Hepatocyte (in vitro differentiated cells): ENCODE data around the gene C1orf74. TPM values are rescaled to one million over a fixed set of nuclear protein-coding genes. Genes with fewer than 3 reads are reported as not detected.

Experiments
- DNase-seq: peaks from one replicate; pipeline ENCODE4 v3.0.0-alpha.2; 2016; ENCODE audit warnings: low spot score
- H2AFZ ChIP-seq: fragments of 200-600 bp; sonication (generic); 2 replicates; pipeline ENCODE4 v1.6.0; 2016; ENCODE audit warnings: antibody characterized with exemption, mild to moderate bottlenecking
- H3K27ac ChIP-seq: fragments of 200-600 bp; sonication (generic); 2 replicates; pipeline ENCODE4 v1.5.1; 2016; ENCODE audit warnings: mild to moderate bottlenecking
- H3K27me3 ChIP-seq: fragments of 200-600 bp; sonication (generic); 2 replicates; pipeline ENCODE4 v1.6.1; 2016
- H3K36me3 ChIP-seq: fragments of 200-600 bp; sonication (generic); replicated peaks from 2 replicates; pipeline ENCODE4 v1.5.1; 2016; ENCODE audit warnings: low read depth; ENCODE audit not compliant: insufficient read depth
- H3K4me1 ChIP-seq: fragments of 200-600 bp; sonication (generic); 2 replicates; pipeline ENCODE4 v1.5.1; 2016; ENCODE audit warnings: mild to moderate bottlenecking, moderate library complexity; ENCODE audit not compliant: insufficient read depth
- H3K4me2 ChIP-seq: fragments of 200-600 bp; sonication (generic); 2 replicates; pipeline ENCODE4 v1.6.0; 2016
- H3K4me3 ChIP-seq: fragments of 200-600 bp; sonication (generic); 2 replicates; pipeline ENCODE4 v1.5.1; 2016; ENCODE audit warnings: mild to moderate bottlenecking
- H3K79me2 ChIP-seq: fragments of 200-600 bp; sonication (generic); 2 replicates; pipeline ENCODE4 v1.6.0; 2017; ENCODE audit warnings: mild to moderate bottlenecking
- H3K9me2 ChIP-seq: fragments of 200-600 bp; sonication (generic); replicated peaks from 2 replicates; pipeline ENCODE4 v1.6.0; 2017; ENCODE audit warnings: mild to moderate bottlenecking; ENCODE audit not compliant: insufficient read depth
- H3K9me3 ChIP-seq: fragments of 200-600 bp; sonication (generic); 2 replicates; pipeline ENCODE4 v1.5.1; 2016; ENCODE audit warnings: low read depth, mild to moderate bottlenecking
- H4K20me1 ChIP-seq: fragments of 200-600 bp; sonication (generic); 2 replicates; pipeline ENCODE4 v1.6.0; 2016; ENCODE audit warnings: mild to moderate bottlenecking; ENCODE audit not compliant: insufficient read depth, poor library complexity, severe bottlenecking
- CTCF ChIP-seq: fragments of 200-600 bp; sonication (generic); IDR thresholded peaks from 2 replicates; pipeline ENCODE4 v1.5.1; 2016; ENCODE audit warnings: antibody characterized with exemption, mild to moderate bottlenecking; ENCODE audit not compliant: poor library complexity
- EZH2 ChIP-seq: fragments of 200-600 bp; sonication (generic); IDR thresholded peaks from 2 replicates; pipeline ENCODE4 v1.6.1; 2016; ENCODE audit warnings: antibody characterized with exemption, mild to moderate bottlenecking, borderline replicate concordance
- EZH2phosphoT487 ChIP-seq: fragments of 200-600 bp; sonication (generic); IDR thresholded peaks from one replicate; pipeline ENCODE4 v1.6.1; 2018; ENCODE audit warnings: antibody characterized with exemption, mild to moderate bottlenecking, low read depth, moderate library complexity; ENCODE audit not compliant: unreplicated experiment, severe bottlenecking
- WGBS: methylation state at CpG from one replicate; pipeline ENCODE4 v1.1.6; 2016; ENCODE audit warnings: low lambda C conversion rate; ENCODE audit errors: missing lambda C conversion rate; 5-methylcytosine and 5-hydroxymethylcytosine counted together
- polyA plus RNA-seq: library from polyadenylated mRNA; unstranded; fragments of >200 nt; fragmentation: Nextera tagmentation; extraction: Ambion mirVana; gene quantifications from 2 replicates; pipeline ENCODE4 v1.2.1, GENCODE V29; 2016
- total RNA-seq: library from RNA; depleted of rRNA; stranded (reverse); fragments of >200 nt; gene quantifications from 2 replicates; pipeline ENCODE4 v1.2.3, GENCODE V29; 2014

Gene C1orf74
- total and polyA plus RNA-seq, 2 experiments from 2014 or later: 2.2 to 3.3 TPM

- DNase-seq: no peak
- peaks cover 3% of the 10 kb centered on the region for H3K79me2 ChIP-seq
- H3K27me3 ChIP-seq: no peaks in the 10 kb centered on the region
- H3K36me3 ChIP-seq: no peaks in the 10 kb centered on the region
- H3K4me2 ChIP-seq: no peak overlapping the region
- H4K20me1 ChIP-seq: no peaks in the 10 kb centered on the region
- no peaks in the 10 kb centered on the region for H3K9me3 ChIP-seq
- no peak overlapping the region for H3K27ac ChIP-seq
- H2AFZ ChIP-seq: no peak overlapping the region
- H3K4me3 ChIP-seq: no peak overlapping the region
- no peak for TF ChIP-seq CTCF
- no peak for TF ChIP-seq EZH2phosphoT487
- TF ChIP-seq EZH2: no peak
- no peaks in the 10 kb centered on the region for H3K4me1 ChIP-seq
- 61% methylated on average over 5 of the region's 5 CpGs for WGBS
- H3K9me2 ChIP-seq: no peaks in the 10 kb centered on the region
Measured at GRCh38 chr1:209810783-209811182, 26.4 kb upstream of the C1orf74 start.

- Histone ChIP-seq H4K20me1 (no peaks in the 10 kb centered on the region), H3K36me3 (no peaks in the 10 kb centered on the region), H3K9me2 (no peaks in the 10 kb centered on the region), H3K4me2 (no peak overlapping the region), H3K4me1 (no peaks in the 10 kb centered on the region), H3K4me3 (no peak overlapping the region), H2AFZ (no peak overlapping the region), H3K27ac (no peak overlapping the region), H3K27me3 (no peaks in the 10 kb centered on the region), H3K79me2 (peaks cover 15% of the 10 kb centered on the region), H3K9me3 (no peaks in the 10 kb centered on the region)
- WGBS: 92% methylated on average over 4 of the region's 4 CpGs
- no peak for DNase-seq
- no peak for TF ChIP-seq EZH2phosphoT487
- TF ChIP-seq CTCF: no peak
- TF ChIP-seq EZH2: no peak
Measured at GRCh38 chr1:209809611-209810010, 25.3 kb upstream of the C1orf74 start.

- no peaks in the 10 kb centered on the region for H3K27me3 ChIP-seq
- no peak for TF ChIP-seq CTCF
- no peak for TF ChIP-seq EZH2
- TF ChIP-seq EZH2phosphoT487: no peak
- peaks cover 29% of the 10 kb centered on the region for H3K79me2 ChIP-seq
- H2AFZ ChIP-seq: no peak overlapping the region
- no peaks in the 10 kb centered on the region for H3K9me2 ChIP-seq
- no peak overlapping the region for H3K4me3 ChIP-seq
- H4K20me1 ChIP-seq: peaks cover 4% of the 10 kb centered on the region
- no peaks in the 10 kb centered on the region for H3K9me3 ChIP-seq
- peak; percentile 80 for DNase-seq
- no peak overlapping the region for H3K27ac ChIP-seq
- no peaks in the 10 kb centered on the region for H3K36me3 ChIP-seq
- H3K4me2 ChIP-seq: no peak overlapping the region
- H3K4me1 ChIP-seq: peaks cover 7% of the 10 kb centered on the region
Measured at GRCh38 chr1:209808059-209808581, 23.8 kb upstream of the C1orf74 start.

GRCh38 chr1:209807509-209807908 lies 23.1 kb upstream of the C1orf74 start:
- H3K9me3 ChIP-seq: no peaks in the 10 kb centered on the region
- H3K4me1 ChIP-seq: peaks cover 7% of the 10 kb centered on the region
- no peak overlapping the region for H3K4me2 ChIP-seq
- H3K9me2 ChIP-seq: no peaks in the 10 kb centered on the region
- H2AFZ ChIP-seq: no peak overlapping the region
- WGBS: 94% methylated on average over 4 of the region's 4 CpGs
- H3K27me3 ChIP-seq: no peaks in the 10 kb centered on the region
- H3K79me2 ChIP-seq: peaks cover 36% of the 10 kb centered on the region
- H3K36me3 ChIP-seq: no peaks in the 10 kb centered on the region
- H3K4me3 ChIP-seq: no peak overlapping the region
- peaks cover 7% of the 10 kb centered on the region for H4K20me1 ChIP-seq
- peak overlapping the region; percentile 97 for H3K27ac ChIP-seq
- no peak for TF ChIP-seq EZH2
- TF ChIP-seq CTCF: no peak
- no peak for TF ChIP-seq EZH2phosphoT487
- DNase-seq: no peak
